Measurements from ENCODE around the gene LZTFL1.

DNA sequence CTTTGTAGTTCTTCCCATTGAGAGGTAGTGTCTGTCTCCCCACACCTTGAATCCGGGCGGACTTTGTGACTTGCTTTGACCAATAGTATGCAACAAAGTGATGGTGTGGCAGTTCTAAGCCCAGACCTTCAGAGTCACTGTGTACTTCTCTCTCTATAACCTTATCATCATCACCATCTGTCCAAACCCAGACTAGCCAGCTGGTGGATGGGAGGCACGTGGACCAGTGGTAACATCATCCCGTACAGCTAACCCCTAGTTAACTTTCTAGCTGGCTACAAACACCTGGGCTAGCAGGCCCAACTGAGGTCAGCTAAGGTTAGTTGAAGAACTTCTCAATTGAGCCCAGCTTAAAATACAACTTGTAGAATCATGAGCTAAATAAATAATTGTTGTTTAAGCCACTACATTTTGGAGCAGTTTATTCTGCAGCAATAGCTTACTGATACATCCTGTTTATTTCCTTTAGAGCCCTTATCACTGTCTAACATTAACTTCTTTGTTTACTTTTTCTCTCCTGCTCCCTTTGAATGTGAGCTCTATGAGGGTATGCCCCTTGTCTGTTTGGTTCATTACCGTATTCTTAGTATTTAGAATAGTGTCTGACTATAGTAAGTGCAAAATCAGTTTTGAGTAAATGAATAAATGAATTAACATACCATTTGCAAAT lies 32.9 kb upstream of the LZTFL1 start:
- no peak for TF ChIP-seq EZH2phosphoT487 (IDR thresholded peaks at IDR 0.05; ENCODE audit: borderline replicate concordance, low read length)
- TF ChIP-seq, protein P1, sequence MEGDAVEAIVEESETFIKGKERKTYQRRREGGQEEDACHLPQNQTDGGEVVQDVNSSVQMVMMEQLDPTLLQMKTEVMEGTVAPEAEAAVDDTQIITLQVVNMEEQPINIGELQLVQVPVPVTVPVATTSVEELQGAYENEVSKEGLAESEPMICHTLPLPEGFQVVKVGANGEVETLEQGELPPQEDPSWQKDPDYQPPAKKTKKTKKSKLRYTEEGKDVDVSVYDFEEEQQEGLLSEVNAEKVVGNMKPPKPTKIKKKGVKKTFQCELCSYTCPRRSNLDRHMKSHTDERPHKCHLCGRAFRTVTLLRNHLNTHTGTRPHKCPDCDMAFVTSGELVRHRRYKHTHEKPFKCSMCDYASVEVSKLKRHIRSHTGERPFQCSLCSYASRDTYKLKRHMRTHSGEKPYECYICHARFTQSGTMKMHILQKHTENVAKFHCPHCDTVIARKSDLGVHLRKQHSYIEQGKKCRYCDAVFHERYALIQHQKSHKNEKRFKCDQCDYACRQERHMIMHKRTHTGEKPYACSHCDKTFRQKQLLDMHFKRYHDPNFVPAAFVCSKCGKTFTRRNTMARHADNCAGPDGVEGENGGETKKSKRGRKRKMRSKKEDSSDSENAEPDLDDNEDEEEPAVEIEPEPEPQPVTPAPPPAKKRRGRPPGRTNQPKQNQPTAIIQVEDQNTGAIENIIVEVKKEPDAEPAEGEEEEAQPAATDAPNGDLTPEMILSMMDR (IDR thresholded peaks at IDR 0.05; ENCODE audit: low read depth, low read length, poor library complexity, severe bottlenecking), result no peak

Measured in DOHH2 (cell line).